Body of pancreas (tissue), 4 donors: Measurements from ENCODE around the gene TLR9.

Experiments
- CTCF ChIP-seq, 7 experiments: fragments of 450-650 bp in 4 of 7; fragments of 200-600 bp in 3 of 7; sonication (generic) in 3 of 7; IDR thresholded peaks; one replicate each; pipeline ENCODE4 v1.5.1; 2016 to 2019; ENCODE audit warnings: antibody characterized with exemption in 7 of 7
- POLR2A ChIP-seq, 3 donors: fragments of 450-650 bp; IDR thresholded peaks; one replicate each; pipeline ENCODE4 v1.6.1; 2016; ENCODE audit warnings: antibody characterized with exemption in 3 of 3, mild to moderate bottlenecking in 2 of 3

GRCh38 chr3:52227766-52228165 lies 2.3 kb upstream of the TLR9 start:
- TF ChIP-seq CTCF (IDR thresholded peaks at IDR 0.05) (no peak), POLR2A (IDR thresholded peaks at IDR 0.05) (no peak)
